GM18873 (cell line): ENCODE data around the gene MAPKAP1.

Experiments used
- ATAC-seq: cut with Tn5 transposase; IDR thresholded peaks from one replicate; pipeline ENCODE4 v1.9.1; 2021; ENCODE audit warnings: mild to moderate bottlenecking, moderate library complexity, moderate number of reproducible peaks; ENCODE audit not compliant: unreplicated experiment, low FRiP score

The MAPKAP1 gene

GRCh38 chr9:125680445-125680844 is 26.6 kb downstream of the MAPKAP1 start:
- no peak for ATAC-seq

DNA sequence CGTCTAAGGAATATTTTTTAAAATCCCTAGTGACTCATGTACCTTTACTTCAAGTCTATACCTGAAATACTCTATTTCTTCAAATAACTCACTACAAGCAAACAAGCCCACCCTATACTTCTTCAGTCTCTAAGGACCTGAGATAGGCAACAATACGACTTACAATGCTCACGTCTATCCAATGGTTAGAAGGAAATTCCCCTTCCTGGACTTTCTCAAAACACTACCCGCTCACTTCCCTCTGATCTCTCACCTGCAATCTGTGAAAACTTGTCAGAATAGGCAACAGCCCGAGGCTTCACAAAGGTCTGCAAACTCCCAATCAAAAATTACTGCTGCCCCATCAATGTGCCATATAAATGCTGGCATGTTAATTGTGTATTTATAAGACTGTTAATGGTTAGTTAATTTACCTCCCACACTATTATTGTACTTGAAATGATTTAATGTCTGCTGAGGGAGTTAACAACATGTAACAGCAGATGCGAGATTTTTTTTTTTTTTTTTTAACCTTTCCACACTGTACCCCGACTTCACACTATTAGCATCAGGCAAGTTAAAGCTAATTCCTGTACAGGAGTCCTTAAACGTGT is 27.3 kb downstream of the MAPKAP1 start:
- ATAC-seq, result no peak

- no peak for ATAC-seq
These were observed 31.7 kb downstream of the MAPKAP1 start for GRCh38 chr9:125674981-125675973.

- no peak for ATAC-seq
These were observed 34.1 kb downstream of the MAPKAP1 start for GRCh38 chr9:125672876-125673275.

DNA sequence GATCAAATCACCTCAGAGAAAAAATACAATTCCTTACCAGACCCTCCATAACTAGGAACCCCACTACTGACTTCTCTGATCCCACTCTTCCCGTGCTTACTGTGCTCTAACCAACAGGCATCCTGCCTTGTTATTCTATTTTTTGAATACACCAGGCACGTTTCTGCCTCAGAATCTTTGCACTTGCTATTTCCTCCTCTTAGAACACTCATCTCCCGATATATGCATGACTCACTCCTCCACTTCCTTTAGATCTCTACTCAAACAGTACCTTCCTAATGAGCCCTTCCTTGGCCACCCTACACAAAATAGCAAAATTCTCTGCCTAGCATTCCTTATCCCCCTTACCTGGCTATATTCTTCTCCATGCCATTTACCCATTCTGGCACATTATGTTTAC is 43.9 kb downstream of the MAPKAP1 start:
- no peak for ATAC-seq

DNA sequence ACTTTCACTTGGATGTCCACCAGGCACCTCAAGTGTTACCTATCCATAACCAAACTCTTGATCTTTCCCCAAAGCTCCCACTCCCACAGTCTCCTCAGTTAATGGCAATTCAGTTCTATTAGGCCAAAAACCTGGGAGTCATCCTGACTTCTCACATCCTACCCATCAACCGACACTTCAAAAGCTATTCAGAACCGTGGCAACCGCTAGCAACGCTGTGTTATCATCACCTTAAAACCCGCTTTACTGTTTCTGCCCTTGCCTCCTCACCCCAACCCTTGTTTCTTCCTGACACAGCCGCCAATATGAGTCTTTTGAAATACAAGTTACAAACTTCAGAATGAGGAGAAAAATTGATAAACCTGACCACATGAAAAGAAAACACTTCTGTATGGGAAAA is 46.5 kb downstream of the MAPKAP1 start:
- ATAC-seq, result no peak

DNA sequence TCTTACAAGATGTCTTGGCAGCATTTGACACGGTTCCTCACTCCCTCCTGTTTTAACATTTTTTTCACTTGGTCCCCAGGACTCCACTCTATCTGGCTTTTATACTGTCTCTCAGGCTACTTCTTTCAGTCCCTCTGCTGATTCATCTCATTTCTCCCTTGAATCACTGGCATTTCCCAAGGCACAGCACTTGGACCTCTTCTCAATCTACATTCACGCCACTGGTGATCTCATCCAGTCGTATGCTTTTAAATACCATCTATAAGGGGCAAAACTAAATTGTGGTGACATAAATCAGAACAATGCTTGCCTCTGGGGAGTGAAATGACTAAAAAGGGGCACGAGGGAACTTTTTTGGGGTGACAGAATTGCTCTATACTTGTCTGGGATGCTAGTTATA is 47.1 kb downstream of the MAPKAP1 start:
- ATAC-seq, result no peak

DNA sequence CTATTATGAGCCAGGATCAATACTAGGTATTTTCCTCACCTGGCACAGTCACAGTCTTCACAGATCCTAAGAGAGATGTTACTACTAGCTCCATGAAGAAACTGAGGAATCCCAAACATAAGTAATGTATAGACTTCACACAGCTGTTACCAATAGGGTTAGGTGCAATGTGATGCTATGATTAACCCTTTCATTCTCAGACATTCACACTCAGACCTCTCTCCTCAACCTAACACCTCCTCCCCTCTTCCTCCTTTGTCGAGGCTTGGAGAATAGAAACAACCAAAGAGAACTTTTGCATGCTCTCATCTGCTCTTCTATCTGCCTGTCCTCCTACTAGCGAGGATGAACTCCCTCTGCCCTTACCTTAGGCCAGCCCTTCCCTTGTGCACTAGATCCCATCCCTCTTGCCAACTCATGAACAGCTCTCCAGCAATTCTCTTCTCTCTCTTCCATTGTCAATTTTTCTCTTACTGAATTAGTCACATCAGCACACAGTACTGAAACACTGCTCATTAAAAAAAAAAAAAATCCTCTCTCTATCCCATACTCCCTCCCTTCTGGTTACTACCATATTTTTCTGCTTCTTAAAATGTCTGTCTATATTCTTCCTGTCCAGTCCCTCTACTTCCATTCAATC is 47.7 kb downstream of the MAPKAP1 start:
- ATAC-seq, result no peak

DNA sequence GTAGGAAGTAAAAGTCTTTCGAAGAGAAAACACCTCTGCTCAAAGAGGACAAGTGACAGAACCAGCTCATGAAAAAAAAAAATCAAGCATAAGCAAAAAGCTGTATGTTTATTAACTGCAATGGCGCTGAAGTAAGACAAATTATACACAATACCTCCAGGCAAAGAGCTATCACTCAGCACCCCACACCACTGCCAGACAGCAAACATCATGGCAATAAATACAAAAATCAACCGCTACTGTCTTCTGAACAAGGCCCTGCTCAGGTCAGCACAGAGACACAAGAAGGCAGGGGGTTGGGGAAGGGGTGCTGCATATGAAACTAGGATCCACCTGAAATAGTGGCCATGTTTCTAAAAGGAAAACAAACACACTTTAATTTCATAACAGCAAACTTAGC is 50.4 kb downstream of the MAPKAP1 start:
- ATAC-seq, result no peak

DNA sequence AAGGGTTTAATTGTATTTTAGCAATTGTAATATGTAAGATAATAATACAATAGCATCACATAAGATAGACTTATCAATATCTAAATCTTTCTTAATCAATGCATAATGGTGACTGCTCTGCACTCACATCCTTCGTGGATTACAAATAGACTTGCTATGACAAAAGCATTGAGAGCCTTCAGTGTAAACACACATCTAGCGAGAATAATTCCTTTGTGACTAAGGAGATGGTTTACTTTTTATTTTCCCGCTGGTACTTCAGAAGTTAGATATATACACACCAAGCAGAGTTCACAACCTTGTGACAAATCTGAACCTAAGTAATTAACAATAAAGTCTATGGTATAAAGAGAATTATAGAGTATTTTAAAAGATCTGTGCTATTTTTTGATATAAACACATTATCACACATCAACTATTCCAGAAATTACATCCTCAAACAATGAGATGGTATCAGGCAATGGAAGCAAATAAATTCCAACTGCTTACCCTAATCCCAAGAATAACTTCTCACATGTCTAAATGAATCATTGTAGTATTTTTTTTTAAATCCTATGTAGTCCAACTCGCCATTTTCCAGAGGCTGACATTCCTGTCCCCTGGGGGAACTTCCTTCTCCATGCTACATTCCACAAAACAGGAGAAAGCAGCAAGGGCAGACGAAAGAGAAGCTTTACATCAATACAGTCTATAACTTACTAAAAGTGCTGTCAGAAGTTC is 51.2 kb downstream of the MAPKAP1 start:
- ATAC-seq, result no peak

DNA sequence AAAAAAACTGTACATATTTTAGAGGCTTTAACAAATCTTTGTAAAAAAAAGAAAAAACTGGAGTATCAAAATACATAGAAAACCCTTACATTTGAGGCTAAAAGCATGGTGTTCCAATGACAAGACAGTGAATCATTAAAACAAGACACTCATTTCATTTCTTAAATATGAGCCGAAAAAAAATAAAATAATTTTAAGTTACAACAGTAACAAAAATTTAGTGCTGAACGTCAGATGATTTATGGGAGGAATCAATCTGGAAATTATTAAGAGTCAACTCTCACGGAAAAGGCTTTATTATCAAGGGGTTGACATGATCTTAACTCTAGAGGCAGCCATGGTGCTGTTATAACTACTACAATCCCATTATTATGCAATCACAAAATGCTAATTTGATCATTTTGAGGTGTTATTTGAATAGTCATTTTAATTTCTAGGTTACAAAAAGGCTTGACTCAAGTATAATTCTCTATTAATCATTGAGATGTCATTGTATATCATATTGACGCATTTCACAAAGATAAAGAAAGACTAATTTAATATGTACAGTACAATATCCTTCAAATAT is 51.9 kb downstream of the MAPKAP1 start:
- no peak for ATAC-seq

DNA sequence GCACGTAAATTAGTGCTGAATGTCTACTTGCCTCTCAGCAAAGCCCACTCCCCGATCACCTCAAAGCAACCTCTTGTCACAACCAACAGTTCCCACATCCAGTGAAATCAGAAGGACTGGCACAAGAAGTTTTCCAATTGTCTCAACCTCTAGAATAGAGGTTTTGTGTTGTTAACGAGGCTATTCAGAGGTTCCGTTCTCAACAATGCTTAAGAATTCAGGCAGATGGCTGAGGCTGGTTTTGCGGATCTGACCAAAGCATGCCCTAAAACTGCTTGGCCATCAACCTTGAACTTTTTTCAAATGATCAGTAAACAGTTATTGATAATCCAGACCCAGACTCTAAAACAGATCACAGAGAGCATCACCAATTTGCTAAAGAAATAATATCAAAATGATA is 52.9 kb downstream of the MAPKAP1 start:
- no peak for ATAC-seq

DNA sequence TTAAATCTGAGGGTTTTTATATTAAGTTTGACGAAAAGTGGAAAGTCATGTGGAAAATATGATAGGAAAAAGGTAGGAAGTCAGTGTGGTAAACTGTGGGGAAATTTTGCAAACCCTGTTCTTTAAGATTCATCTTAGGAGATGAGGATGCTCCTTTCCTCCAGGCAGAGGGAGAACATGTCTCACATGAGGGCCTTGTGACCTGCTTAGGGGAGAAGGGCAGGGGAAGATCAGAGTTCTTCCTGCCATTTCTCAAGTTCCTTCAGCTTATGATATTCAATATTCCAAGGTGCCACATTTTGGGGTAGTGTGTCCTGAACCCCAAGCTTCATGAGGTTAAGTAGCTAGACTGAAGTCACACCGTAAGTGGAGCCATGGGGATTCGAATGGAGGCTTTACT is 53.7 kb downstream of the MAPKAP1 start:
- no peak for ATAC-seq

GRCh38 chr9:125652759-125653158 is 54.2 kb downstream of the MAPKAP1 start:
- ATAC-seq, result no peak

DNA sequence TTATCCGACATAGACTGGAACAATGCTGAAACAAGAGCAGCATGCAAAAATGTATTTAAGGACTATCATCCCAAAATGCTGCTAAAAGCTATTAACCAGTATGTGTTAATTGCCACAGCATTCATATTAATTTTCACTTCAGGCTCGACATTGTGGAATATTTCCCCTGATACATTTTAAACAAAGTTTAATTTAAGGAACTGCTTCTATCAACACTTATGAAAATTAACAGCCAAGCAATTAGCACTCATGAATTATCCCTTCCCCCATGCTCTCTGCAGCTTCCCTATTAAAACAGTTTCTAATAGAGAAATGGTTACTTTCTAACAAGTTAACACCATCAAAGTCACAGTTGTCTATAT is 54.8 kb downstream of the MAPKAP1 start:
- no peak for ATAC-seq

- no peak for ATAC-seq
These were observed 55.3 kb downstream of the MAPKAP1 start for GRCh38 chr9:125651576-125652232.

- ATAC-seq, result peak; percentile 63
These were observed 56.7 kb downstream of the MAPKAP1 start for GRCh38 chr9:125650271-125650737.

DNA sequence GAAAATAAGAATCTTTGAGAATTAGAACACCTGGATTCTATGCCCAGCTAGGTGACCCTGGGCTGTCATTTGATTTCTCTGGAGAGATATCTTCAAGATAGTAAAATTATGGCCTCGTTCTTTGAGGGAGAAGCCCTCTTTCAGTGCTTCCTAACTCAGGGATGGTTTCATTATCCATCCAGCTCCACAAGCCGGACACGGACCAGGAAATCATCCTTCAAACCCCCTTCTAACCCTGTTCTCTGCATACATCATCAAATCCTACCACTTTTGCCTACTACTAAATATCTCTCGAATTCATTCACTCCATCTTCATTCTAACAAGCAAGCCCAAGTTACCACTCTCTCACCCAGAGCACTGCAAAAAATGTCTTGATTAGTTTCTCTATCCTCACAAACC is 57.2 kb downstream of the MAPKAP1 start:
- ATAC-seq, result no peak

DNA sequence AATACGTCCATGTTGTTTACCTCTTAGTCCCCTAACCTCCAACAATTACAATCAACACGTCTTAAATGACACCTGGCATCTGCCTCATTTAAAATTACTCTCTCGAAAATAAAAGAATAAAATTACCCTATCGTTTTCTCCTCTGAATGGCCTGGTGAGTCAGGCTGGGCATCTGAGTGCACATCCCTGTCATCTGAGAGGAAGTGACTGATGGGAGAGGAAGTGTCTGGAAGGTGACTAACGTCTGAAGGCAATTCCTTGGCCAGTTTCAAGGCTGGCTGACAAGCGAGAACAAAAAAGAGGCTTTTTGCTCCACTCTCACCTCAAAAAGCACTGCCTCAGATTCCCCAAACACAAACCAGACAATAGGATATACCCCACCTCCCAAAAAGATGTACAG is 57.7 kb downstream of the MAPKAP1 start:
- no peak for ATAC-seq

- ATAC-seq, result no peak
These were observed 58.7 kb downstream of the MAPKAP1 start for GRCh38 chr9:125648294-125648693.
